ENCODE results near the gene PIGM. TPM values are rescaled to one million over a fixed set of nuclear protein-coding genes. Genes with fewer than 3 reads are reported as not detected.

PIGM gene
- total RNA-seq, 1 donor from 2014 or later, result 7.0 TPM

GRCh38 chr1:160001440-160001839 is 30.4 kb downstream of the PIGM start:
- Histone ChIP-seq H3K27me3 (ENCODE audit: insufficient read depth, low read length) (no peaks in the 10 kb centered on the region), H3K36me3 (ENCODE audit: insufficient read depth, low read length) (no peaks in the 10 kb centered on the region), H3K4me1 (ENCODE audit: insufficient read depth, low read length) (peaks cover 1% of the 10 kb centered on the region), H3K4me3 (ENCODE audit: insufficient read depth, low read depth, low read length) (no peak overlapping the region), H3K79me2 (ENCODE audit: insufficient read depth, low read length) (no peaks in the 10 kb centered on the region), H3K9ac (ENCODE audit: low read length) (no peak overlapping the region), H3K27ac (ENCODE audit: low read depth, low read length) (no peak overlapping the region), H4K20me1 (ENCODE audit: insufficient read depth, low read length) (no peaks in the 10 kb centered on the region), H3K4me2 (ENCODE audit: low read length) (no peak overlapping the region), H2AFZ (ENCODE audit: low read depth, low read length) (no peak overlapping the region), H3K9me3 (ENCODE audit: insufficient read depth, low read depth, low read length) (no peaks in the 10 kb centered on the region)
- H3K27ac Mint-ChIP-seq (ENCODE audit: unreplicated experiment), result no peak overlapping the region
- H3K4me1 Mint-ChIP-seq (ENCODE audit: low read depth, unreplicated experiment), result peaks cover 8% of the 10 kb centered on the region
- H3K27me3 Mint-ChIP-seq (ENCODE audit: low read depth, unreplicated experiment), result peaks cover 13% of the 10 kb centered on the region
- H3K9me3 Mint-ChIP-seq (ENCODE audit: unreplicated experiment), result no peaks in the 10 kb centered on the region
- no peak overlapping the region for H3K4me3 Mint-ChIP-seq (ENCODE audit: unreplicated experiment)
- DNase-seq (ENCODE audit: low read depth) (no peak), FAIRE-seq (no peak)
- no peaks in the 10 kb centered on the region for H3K36me3 Mint-ChIP-seq (ENCODE audit: low read depth, unreplicated experiment)
- TF ChIP-seq EZH2 (IDR thresholded peaks at IDR 0.05; ENCODE audit: insufficient read depth, low read length) (no peak), CTCF (IDR thresholded peaks at IDR 0.05; ENCODE audit: insufficient read depth, low read depth, low read length) (no peak)

GRCh38 chr1:159999204-159999603 is 32.6 kb downstream of the PIGM start:
- peak; percentile 61 for DNase-seq (ENCODE audit: low read depth)
- Histone ChIP-seq H3K4me3 (ENCODE audit: insufficient read depth, low read depth, low read length) (no peak overlapping the region), H3K27me3 (ENCODE audit: insufficient read depth, low read length) (no peaks in the 10 kb centered on the region), H3K79me2 (ENCODE audit: insufficient read depth, low read length) (no peaks in the 10 kb centered on the region), H3K4me1 (ENCODE audit: insufficient read depth, low read length) (peaks cover 8% of the 10 kb centered on the region), H4K20me1 (ENCODE audit: insufficient read depth, low read length) (no peaks in the 10 kb centered on the region), H3K4me2 (ENCODE audit: low read length) (peak overlapping the region; percentile 25), H3K9me3 (ENCODE audit: insufficient read depth, low read depth, low read length) (no peaks in the 10 kb centered on the region), H3K36me3 (ENCODE audit: insufficient read depth, low read length) (no peaks in the 10 kb centered on the region), H3K9ac (ENCODE audit: low read length) (no peak overlapping the region), H3K27ac (ENCODE audit: low read depth, low read length) (peak overlapping the region; percentile 9), H2AFZ (ENCODE audit: low read depth, low read length) (peak overlapping the region; percentile 30)
- Mint-ChIP-seq H3K36me3 (ENCODE audit: low read depth, unreplicated experiment) (no peaks in the 10 kb centered on the region), H3K9me3 (ENCODE audit: unreplicated experiment) (no peaks in the 10 kb centered on the region), H3K27ac (ENCODE audit: unreplicated experiment) (peak overlapping the region; percentile 34), H3K27me3 (ENCODE audit: low read depth, unreplicated experiment) (peaks cover 7% of the 10 kb centered on the region), H3K4me1 (ENCODE audit: low read depth, unreplicated experiment) (peaks cover 19% of the 10 kb centered on the region), H3K4me3 (ENCODE audit: unreplicated experiment) (no peak overlapping the region)
- TF ChIP-seq EZH2 (IDR thresholded peaks at IDR 0.05; ENCODE audit: insufficient read depth, low read length) (no peak), CTCF (IDR thresholded peaks at IDR 0.05; ENCODE audit: insufficient read depth, low read depth, low read length) (no peak)
- FAIRE-seq, result no peak

- Mint-ChIP-seq H3K27me3 (ENCODE audit: low read depth, unreplicated experiment) (peaks cover 3% of the 10 kb centered on the region), H3K27ac (ENCODE audit: unreplicated experiment) (peak overlapping the region; percentile 19), H3K36me3 (ENCODE audit: low read depth, unreplicated experiment) (no peaks in the 10 kb centered on the region), H3K4me1 (ENCODE audit: low read depth, unreplicated experiment) (peaks cover 29% of the 10 kb centered on the region), H3K4me3 (ENCODE audit: unreplicated experiment) (no peak overlapping the region), H3K9me3 (ENCODE audit: unreplicated experiment) (no peaks in the 10 kb centered on the region)
- TF ChIP-seq CTCF (IDR thresholded peaks at IDR 0.05; ENCODE audit: insufficient read depth, low read depth, low read length) (no peak), EZH2 (IDR thresholded peaks at IDR 0.05; ENCODE audit: insufficient read depth, low read length) (no peak)
- Histone ChIP-seq H3K27me3 (ENCODE audit: insufficient read depth, low read length) (no peaks in the 10 kb centered on the region), H3K79me2 (ENCODE audit: insufficient read depth, low read length) (no peaks in the 10 kb centered on the region), H3K27ac (ENCODE audit: low read depth, low read length) (peak overlapping the region; percentile 62), H2AFZ (ENCODE audit: low read depth, low read length) (no peak overlapping the region), H3K9ac (ENCODE audit: low read length) (peak overlapping the region; percentile 12), H3K4me2 (ENCODE audit: low read length) (peak overlapping the region; percentile 65), H3K9me3 (ENCODE audit: insufficient read depth, low read depth, low read length) (no peaks in the 10 kb centered on the region), H4K20me1 (ENCODE audit: insufficient read depth, low read length) (no peaks in the 10 kb centered on the region), H3K4me1 (ENCODE audit: insufficient read depth, low read length) (peaks cover 8% of the 10 kb centered on the region), H3K4me3 (ENCODE audit: insufficient read depth, low read depth, low read length) (peak overlapping the region; percentile 2), H3K36me3 (ENCODE audit: insufficient read depth, low read length) (no peaks in the 10 kb centered on the region)
- peak; percentile 94 for DNase-seq (ENCODE audit: low read depth)
- peak; percentile 45 for FAIRE-seq
These were observed 35.1 kb downstream of the PIGM start for GRCh38 chr1:159996653-159997052.

All from astrocyte (in vitro differentiated cells and primary cell).